Parathyroid adenoma (tissue), 2 donors: ENCODE results near the gene FRMD5.

Experiments
- H2AFZ ChIP-seq: fragments of 300-600 bp; sonication (generic); one replicate; pipeline ENCODE4 v1.7.0; 2017; ENCODE audit warnings: antibody characterized with exemption, mild to moderate bottlenecking
- H3K27ac ChIP-seq: fragments of 300-600 bp; sonication (generic); one replicate; pipeline ENCODE4 v1.7.0; 2017
- H3K27me3 ChIP-seq: fragments of 300-600 bp; sonication (generic); one replicate; pipeline ENCODE4 v1.7.0; 2017; ENCODE audit warnings: low read length; ENCODE audit not compliant: control insufficient read depth, insufficient read depth
- H3K36me3 ChIP-seq: fragments of 300-600 bp; sonication (generic); one replicate; pipeline ENCODE4 v1.7.0; 2017; ENCODE audit warnings: low read length; ENCODE audit not compliant: control insufficient read depth, insufficient read depth
- H3K4me1 ChIP-seq: fragments of 300-600 bp; sonication (generic); one replicate; pipeline ENCODE4 v1.7.0; 2017; ENCODE audit warnings: control low read depth
- H3K4me2 ChIP-seq: fragments of 300-600 bp; sonication (generic); one replicate; pipeline ENCODE4 v1.7.0; 2017; ENCODE audit warnings: low read length
- H3K4me3 ChIP-seq: fragments of 300-600 bp; sonication (generic); one replicate; pipeline ENCODE4 v1.7.0; 2017; ENCODE audit warnings: low read depth, low read length
- H3K79me2 ChIP-seq: fragments of 300-600 bp; sonication (generic); one replicate; pipeline ENCODE4 v1.7.0; 2017; ENCODE audit warnings: control low read depth
- H3K9ac ChIP-seq: fragments of 300-600 bp; sonication (generic); one replicate; pipeline ENCODE4 v1.7.0; 2017; ENCODE audit warnings: mild to moderate bottlenecking
- H3K9me3 ChIP-seq: fragments of 300-600 bp; sonication (generic); one replicate; pipeline ENCODE4 v1.7.0; 2017; ENCODE audit warnings: low read length; ENCODE audit not compliant: control insufficient read depth
- CTCF ChIP-seq: fragments of 300-600 bp; sonication (generic); IDR thresholded peaks from one replicate; pipeline ENCODE4 v1.7.0; 2017; ENCODE audit warnings: antibody characterized with exemption, mild to moderate bottlenecking
- donor health status: primary hyperparathyroidism.

The FRMD5 gene

DNA sequence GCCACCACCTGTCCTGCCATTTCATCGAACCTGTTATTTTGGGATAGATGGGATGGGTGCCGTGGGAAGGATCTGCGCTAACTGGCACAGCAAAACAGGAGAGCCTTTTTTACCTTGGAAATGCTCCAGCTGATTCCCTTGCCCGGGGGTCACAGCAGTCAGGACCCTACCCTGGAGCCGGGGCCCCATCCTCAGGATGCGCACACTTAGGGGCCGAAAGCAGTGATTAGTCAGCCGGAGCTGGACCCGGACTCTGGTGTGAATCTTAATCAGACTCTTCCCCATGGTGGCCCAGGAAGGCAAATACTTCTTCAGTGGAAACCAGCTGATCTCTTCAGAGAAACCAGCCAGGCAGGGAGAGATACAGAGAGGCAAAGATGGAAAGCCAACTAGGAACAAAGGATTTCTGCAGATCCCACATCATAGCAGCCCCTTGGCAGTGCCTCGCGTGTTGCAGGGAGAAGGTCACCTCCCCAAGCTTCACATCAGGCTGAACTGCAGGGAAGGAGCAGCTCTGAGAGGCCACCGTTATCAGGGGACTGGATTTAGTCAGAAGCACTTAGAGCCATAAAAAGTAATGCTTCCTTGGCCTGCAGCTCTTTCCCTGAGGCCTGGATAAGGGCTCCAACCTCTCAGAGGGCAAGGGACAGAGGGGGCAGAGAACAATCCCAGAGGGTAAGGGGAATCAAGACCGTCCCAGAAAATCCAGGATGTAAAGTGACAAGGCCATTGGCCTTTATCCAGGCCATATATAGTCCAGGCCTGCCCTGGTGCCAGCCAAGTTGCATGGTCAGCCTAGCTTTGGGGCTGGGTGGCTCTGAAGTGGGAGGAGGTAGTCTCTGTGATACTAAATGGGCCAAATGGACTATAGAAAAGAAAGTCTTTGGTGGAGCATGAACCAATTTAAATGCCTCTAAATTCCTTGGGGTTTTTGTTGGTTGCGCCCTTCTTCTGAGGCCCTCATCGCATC is 315.4 kb downstream of the FRMD5 start:
- H3K9me3 ChIP-seq, result no peaks in the 10 kb centered on the region
- no peak for TF ChIP-seq CTCF
- no peak overlapping the region for H3K4me3 ChIP-seq
- no peaks in the 10 kb centered on the region for H3K36me3 ChIP-seq
- no peaks in the 10 kb centered on the region for H3K27me3 ChIP-seq
- no peak overlapping the region for H2AFZ ChIP-seq
- no peak overlapping the region for H3K9ac ChIP-seq
- no peak overlapping the region for H3K4me2 ChIP-seq
- H3K27ac ChIP-seq, result no peak overlapping the region
- H3K4me1 ChIP-seq, result no peaks in the 10 kb centered on the region
- H3K79me2 ChIP-seq, result no peaks in the 10 kb centered on the region

- H3K4me3 ChIP-seq, result no peak overlapping the region
Measured at GRCh38 chr15:43878446-43878845, 316.6 kb downstream of the FRMD5 start.

DNA sequence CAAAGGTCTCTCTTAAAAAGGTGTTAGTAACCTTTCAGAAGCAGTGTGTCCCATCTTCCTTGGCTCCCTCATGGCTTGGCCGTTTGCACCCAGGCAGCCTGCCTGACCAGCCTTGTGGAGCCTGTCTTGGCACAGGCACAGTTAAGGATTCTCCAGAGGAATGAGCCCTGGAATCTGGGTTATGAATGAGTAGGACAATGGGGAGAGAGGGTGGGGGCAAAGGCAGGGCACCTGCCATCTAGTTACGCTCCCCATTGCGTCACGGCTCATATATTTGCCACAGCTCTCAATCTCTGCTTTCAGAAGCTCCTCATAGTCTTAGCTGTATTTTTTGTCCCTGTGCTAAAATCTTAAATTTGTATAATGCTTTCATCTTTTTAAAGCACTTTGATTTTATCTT is 317.7 kb downstream of the FRMD5 start:
- Histone ChIP-seq H3K4me3 (no peak overlapping the region), H3K79me2 (no peaks in the 10 kb centered on the region), H3K4me1 (no peaks in the 10 kb centered on the region), H3K36me3 (no peaks in the 10 kb centered on the region), H3K4me2 (no peak overlapping the region), H3K27ac (no peak overlapping the region), H3K27me3 (no peaks in the 10 kb centered on the region), H3K9ac (no peak overlapping the region), H2AFZ (no peak overlapping the region), H3K9me3 (no peaks in the 10 kb centered on the region)
- no peak for TF ChIP-seq CTCF

More at GRCh38 chr15:43878446-43878845, 316.6 kb downstream of the FRMD5 start:
- H3K4me2 ChIP-seq, result no peak overlapping the region
- H3K9me3 ChIP-seq, result no peaks in the 10 kb centered on the region
- H3K9ac ChIP-seq, result no peak overlapping the region
- H3K27me3 ChIP-seq, result no peaks in the 10 kb centered on the region
- H3K27ac ChIP-seq, result no peak overlapping the region
- H2AFZ ChIP-seq, result no peak overlapping the region
- H3K4me1 ChIP-seq, result no peaks in the 10 kb centered on the region
- no peaks in the 10 kb centered on the region for H3K36me3 ChIP-seq
- H3K79me2 ChIP-seq, result no peaks in the 10 kb centered on the region
- TF ChIP-seq CTCF, result no peak

DNA sequence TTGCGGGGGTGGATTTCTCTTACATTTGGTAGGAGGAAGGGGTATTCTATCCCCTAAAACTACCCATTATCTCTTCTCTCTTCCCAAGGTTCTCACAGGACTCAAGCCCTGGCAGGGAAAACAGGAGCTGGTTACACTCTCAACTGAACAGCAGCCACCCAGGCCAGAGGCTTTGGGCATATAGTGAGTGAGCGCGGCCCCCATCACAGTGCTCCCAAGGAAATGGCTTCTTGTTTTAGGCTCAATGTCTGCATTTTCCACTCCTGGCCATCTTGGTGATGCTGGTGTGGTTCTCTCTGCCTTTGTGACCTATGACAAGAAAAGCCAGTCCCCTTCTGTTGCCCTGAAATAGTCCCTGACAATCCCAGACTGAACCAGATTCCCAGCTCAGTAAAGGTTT is 318.2 kb downstream of the FRMD5 start:
- H3K27me3 ChIP-seq, result no peaks in the 10 kb centered on the region
- H3K4me3 ChIP-seq, result no peak overlapping the region
- H3K4me2 ChIP-seq, result no peak overlapping the region
- no peak overlapping the region for H2AFZ ChIP-seq
- TF ChIP-seq CTCF, result no peak
- H3K4me1 ChIP-seq, result no peaks in the 10 kb centered on the region
- H3K9ac ChIP-seq, result no peak overlapping the region
- no peaks in the 10 kb centered on the region for H3K9me3 ChIP-seq
- no peaks in the 10 kb centered on the region for H3K36me3 ChIP-seq
- no peaks in the 10 kb centered on the region for H3K79me2 ChIP-seq
- H3K27ac ChIP-seq, result no peak overlapping the region

GRCh38 chr15:43873651-43874050 is 321.4 kb downstream of the FRMD5 start:
- no peaks in the 10 kb centered on the region for H3K27me3 ChIP-seq
- no peaks in the 10 kb centered on the region for H3K36me3 ChIP-seq
- H3K4me2 ChIP-seq, result no peak overlapping the region
- no peak overlapping the region for H3K27ac ChIP-seq
- no peak overlapping the region for H3K9ac ChIP-seq
- no peak overlapping the region for H3K4me3 ChIP-seq
- TF ChIP-seq CTCF, result no peak
- H3K79me2 ChIP-seq, result no peaks in the 10 kb centered on the region
- H2AFZ ChIP-seq, result no peak overlapping the region
- H3K9me3 ChIP-seq, result no peaks in the 10 kb centered on the region
- no peaks in the 10 kb centered on the region for H3K4me1 ChIP-seq
